H1 (cell line): ENCODE data around the gene GDF15. TPM values are rescaled to one million over a fixed set of nuclear protein-coding genes. Genes with fewer than 3 reads are reported as not detected.

ENCODE experiments used
- CBX5 ChIP-seq: fragments of 300-800, 300-1000 bp; sonication (generic); IDR thresholded peaks from 2 replicates; pipeline ENCODE4 v1.7.1; 2016; ENCODE audit warnings: antibody characterized with exemption, low read length, low read depth
- CEBPB ChIP-seq: IDR thresholded peaks from 2 replicates; pipeline ENCODE4 v1.6.1; 2012; ENCODE audit warnings: low read depth, low read length
- EGR1 ChIP-seq: IDR thresholded peaks from 2 replicates; pipeline ENCODE4 v1.6.1; 2011; ENCODE audit warnings: low read depth, low read length, borderline replicate concordance
- EZH2 ChIP-seq: fragments of 200-600 bp; sonication (generic); IDR thresholded peaks from 2 replicates; pipeline ENCODE4 v1.7.1; 2012; ENCODE audit warnings: low read depth, mild to moderate bottlenecking, moderate library complexity, low read length, inconsistent platforms; ENCODE audit not compliant: severe bottlenecking
- FOSL1 ChIP-seq: IDR thresholded peaks from 2 replicates; pipeline ENCODE4 v1.6.1; 2011; ENCODE audit warnings: mild to moderate bottlenecking, low read depth, low read length, moderate library complexity; ENCODE audit not compliant: insufficient read depth
- RBBP5 ChIP-seq: IDR thresholded peaks from 2 replicates; pipeline ENCODE4 v1.7.1; 2012; ENCODE audit warnings: low read depth, mild to moderate bottlenecking, inconsistent platforms, low read length, moderate library complexity, borderline replicate concordance
- RXRA ChIP-seq: IDR thresholded peaks from 2 replicates; pipeline ENCODE4 v1.6.1; 2011; ENCODE audit warnings: low read depth, mild to moderate bottlenecking, low read length, moderate library complexity; ENCODE audit not compliant: insufficient read depth
- TBP ChIP-seq: IDR thresholded peaks from 2 replicates; pipeline ENCODE4 v1.6.1; 2011; ENCODE audit warnings: low read depth, low read length, improper control_type of control experiment
- TCF12 ChIP-seq: IDR thresholded peaks from 2 replicates; pipeline ENCODE4 v1.6.1; 2011; ENCODE audit warnings: low read depth, mild to moderate bottlenecking, low read length
- ZNF274 ChIP-seq: IDR thresholded peaks from 2 replicates; pipeline ENCODE4 v1.7.0; 2012; ENCODE audit warnings: low read length, borderline replicate concordance; ENCODE audit errors: extremely low read depth
- polyA plus RNA-seq, 7 experiments: library from polyadenylated mRNA; depleted of rRNA in 3 of 7; stranded (reverse) in 5 of 7; unstranded in 2 of 7; fragments of >200 nt in 5 of 7; fragments of 200-250 nt in 2 of 7; gene quantifications; 1 replicate in 5 of 7; 2 replicates in 1 of 7; 4 replicates in 1 of 7; pipeline versions ENCODE4 v1.2.1 to v1.2.3, GENCODE V29; 2011 to 2013; ENCODE audit warnings: missing spikeins in 2 of 7, mixed read lengths in 2 of 7
- total RNA-seq: library from RNA; stranded (reverse); fragmentation: NEBNext Ultra II Directional; extraction: Animal tissue kit (Norgen Biotek cat#: 25700); gene quantifications from 2 replicates; pipeline ENCODE4 v1.2.1, GENCODE V29; 2021
- TF ChIP-seq, protein P1 (sequence below): fragments of 300-600 bp; sonication (generic); IDR thresholded peaks from 2 replicates; pipeline ENCODE4 v1.7.1; 2012; ENCODE audit warnings: low read length, moderate library complexity, mild to moderate bottlenecking, inconsistent platforms; ENCODE audit not compliant: insufficient replicate concordance

The GDF15 gene
- total and polyA plus RNA-seq, 2 of the 8 experiments (the other 6 are each of a cell fraction or from before 2014, with no cell fraction given) = 4.1 to 8.5 TPM

GRCh38 chr19:18422530-18423191, 36.7 kb downstream of the GDF15 start (continued):
- TF ChIP-seq, protein P1, sequence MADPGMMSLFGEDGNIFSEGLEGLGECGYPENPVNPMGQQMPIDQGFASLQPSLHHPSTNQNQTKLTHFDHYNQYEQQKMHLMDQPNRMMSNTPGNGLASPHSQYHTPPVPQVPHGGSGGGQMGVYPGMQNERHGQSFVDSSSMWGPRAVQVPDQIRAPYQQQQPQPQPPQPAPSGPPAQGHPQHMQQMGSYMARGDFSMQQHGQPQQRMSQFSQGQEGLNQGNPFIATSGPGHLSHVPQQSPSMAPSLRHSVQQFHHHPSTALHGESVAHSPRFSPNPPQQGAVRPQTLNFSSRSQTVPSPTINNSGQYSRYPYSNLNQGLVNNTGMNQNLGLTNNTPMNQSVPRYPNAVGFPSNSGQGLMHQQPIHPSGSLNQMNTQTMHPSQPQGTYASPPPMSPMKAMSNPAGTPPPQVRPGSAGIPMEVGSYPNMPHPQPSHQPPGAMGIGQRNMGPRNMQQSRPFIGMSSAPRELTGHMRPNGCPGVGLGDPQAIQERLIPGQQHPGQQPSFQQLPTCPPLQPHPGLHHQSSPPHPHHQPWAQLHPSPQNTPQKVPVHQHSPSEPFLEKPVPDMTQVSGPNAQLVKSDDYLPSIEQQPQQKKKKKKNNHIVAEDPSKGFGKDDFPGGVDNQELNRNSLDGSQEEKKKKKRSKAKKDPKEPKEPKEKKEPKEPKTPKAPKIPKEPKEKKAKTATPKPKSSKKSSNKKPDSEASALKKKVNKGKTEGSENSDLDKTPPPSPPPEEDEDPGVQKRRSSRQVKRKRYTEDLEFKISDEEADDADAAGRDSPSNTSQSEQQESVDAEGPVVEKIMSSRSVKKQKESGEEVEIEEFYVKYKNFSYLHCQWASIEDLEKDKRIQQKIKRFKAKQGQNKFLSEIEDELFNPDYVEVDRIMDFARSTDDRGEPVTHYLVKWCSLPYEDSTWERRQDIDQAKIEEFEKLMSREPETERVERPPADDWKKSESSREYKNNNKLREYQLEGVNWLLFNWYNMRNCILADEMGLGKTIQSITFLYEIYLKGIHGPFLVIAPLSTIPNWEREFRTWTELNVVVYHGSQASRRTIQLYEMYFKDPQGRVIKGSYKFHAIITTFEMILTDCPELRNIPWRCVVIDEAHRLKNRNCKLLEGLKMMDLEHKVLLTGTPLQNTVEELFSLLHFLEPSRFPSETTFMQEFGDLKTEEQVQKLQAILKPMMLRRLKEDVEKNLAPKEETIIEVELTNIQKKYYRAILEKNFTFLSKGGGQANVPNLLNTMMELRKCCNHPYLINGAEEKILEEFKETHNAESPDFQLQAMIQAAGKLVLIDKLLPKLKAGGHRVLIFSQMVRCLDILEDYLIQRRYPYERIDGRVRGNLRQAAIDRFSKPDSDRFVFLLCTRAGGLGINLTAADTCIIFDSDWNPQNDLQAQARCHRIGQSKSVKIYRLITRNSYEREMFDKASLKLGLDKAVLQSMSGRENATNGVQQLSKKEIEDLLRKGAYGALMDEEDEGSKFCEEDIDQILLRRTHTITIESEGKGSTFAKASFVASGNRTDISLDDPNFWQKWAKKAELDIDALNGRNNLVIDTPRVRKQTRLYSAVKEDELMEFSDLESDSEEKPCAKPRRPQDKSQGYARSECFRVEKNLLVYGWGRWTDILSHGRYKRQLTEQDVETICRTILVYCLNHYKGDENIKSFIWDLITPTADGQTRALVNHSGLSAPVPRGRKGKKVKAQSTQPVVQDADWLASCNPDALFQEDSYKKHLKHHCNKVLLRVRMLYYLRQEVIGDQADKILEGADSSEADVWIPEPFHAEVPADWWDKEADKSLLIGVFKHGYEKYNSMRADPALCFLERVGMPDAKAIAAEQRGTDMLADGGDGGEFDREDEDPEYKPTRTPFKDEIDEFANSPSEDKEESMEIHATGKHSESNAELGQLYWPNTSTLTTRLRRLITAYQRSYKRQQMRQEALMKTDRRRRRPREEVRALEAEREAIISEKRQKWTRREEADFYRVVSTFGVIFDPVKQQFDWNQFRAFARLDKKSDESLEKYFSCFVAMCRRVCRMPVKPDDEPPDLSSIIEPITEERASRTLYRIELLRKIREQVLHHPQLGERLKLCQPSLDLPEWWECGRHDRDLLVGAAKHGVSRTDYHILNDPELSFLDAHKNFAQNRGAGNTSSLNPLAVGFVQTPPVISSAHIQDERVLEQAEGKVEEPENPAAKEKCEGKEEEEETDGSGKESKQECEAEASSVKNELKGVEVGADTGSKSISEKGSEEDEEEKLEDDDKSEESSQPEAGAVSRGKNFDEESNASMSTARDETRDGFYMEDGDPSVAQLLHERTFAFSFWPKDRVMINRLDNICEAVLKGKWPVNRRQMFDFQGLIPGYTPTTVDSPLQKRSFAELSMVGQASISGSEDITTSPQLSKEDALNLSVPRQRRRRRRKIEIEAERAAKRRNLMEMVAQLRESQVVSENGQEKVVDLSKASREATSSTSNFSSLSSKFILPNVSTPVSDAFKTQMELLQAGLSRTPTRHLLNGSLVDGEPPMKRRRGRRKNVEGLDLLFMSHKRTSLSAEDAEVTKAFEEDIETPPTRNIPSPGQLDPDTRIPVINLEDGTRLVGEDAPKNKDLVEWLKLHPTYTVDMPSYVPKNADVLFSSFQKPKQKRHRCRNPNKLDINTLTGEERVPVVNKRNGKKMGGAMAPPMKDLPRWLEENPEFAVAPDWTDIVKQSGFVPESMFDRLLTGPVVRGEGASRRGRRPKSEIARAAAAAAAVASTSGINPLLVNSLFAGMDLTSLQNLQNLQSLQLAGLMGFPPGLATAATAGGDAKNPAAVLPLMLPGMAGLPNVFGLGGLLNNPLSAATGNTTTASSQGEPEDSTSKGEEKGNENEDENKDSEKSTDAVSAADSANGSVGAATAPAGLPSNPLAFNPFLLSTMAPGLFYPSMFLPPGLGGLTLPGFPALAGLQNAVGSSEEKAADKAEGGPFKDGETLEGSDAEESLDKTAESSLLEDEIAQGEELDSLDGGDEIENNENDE = no peak
- no peak for TF ChIP-seq ZNF274
- TF ChIP-seq RBBP5 = no peak
- no peak for TF ChIP-seq CEBPB
- TF ChIP-seq RXRA = no peak
- no peak for TF ChIP-seq EZH2
- no peak for TF ChIP-seq TBP
- no peak for TF ChIP-seq TCF12
- no peak for TF ChIP-seq CBX5
- TF ChIP-seq FOSL1 = no peak
- TF ChIP-seq EGR1 = no peak
